ENCODE measurements around the gene OPA1. TPM values are rescaled to one million over a fixed set of nuclear protein-coding genes. Genes with fewer than 3 reads are reported as not detected.

OPA1 gene
- polyA plus RNA-seq, 4 donors, result 22.3 to 42.2 (median 28.1) TPM

GRCh38 chr3:193574488-193575070 is 18.4 kb upstream of the OPA1 start:
- Histone ChIP-seq H3K4me1 (ENCODE audit: control insufficient read depth in 3 of 3, insufficient read depth in 2 of 3, low read depth in 1 of 3, low read length in 2 of 3) (no peaks in the 10 kb centered on the region), H3K4me3 (ENCODE audit: low read depth in 1 of 3, low read length in 3 of 3) (no peak overlapping the region), H3K27me3 (ENCODE audit: control insufficient read depth in 3 of 3, insufficient read depth in 3 of 3, low read length in 3 of 3) (peaks cover 0 to 2% (median 0%) of the 10 kb centered on the region in 3 donors), H3K27ac (ENCODE audit: low read depth in 1 of 3, low read length in 2 of 3) (no peak overlapping the region), H3K36me3 (ENCODE audit: control insufficient read depth in 3 of 3, insufficient read depth in 2 of 3, low read depth in 1 of 3, low read length in 3 of 3) (no peaks in the 10 kb centered on the region), H3K9me3 (ENCODE audit: control insufficient read depth in 2 of 2, insufficient read depth in 1 of 2, low read depth in 1 of 2, low read length in 1 of 2) (no peaks in the 10 kb centered on the region)
- FAIRE-seq (no peak), DNase-seq (no peak)
- 31 to 48% (median 34%) methylated on average over 2 of the region's 2 CpGs for WGBS, 3 donors

DNA sequence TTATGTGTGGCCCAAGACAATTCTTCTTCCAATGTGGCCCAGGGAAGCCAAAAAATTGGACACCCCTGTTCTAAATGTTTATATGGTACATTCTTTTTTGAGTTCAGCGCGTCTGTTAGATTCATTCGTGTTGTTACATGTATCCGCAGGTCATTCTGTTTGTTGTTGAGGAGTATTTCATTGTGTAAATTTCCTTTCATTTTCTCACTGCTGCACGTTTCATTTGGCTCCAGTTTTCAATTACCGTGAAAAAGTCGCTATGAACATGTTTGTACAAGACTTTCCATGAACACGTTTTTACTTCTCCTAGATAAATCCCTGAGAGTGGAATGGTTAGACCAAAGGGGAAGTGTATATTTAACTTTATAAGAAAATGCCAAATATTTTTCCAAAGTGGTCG is 7.5 kb upstream of the OPA1 start:
- WGBS, 3 donors, result 79 to 87% (median 81%) methylated on average over 9 of the region's 9 CpGs
- DNase-seq (no peak), FAIRE-seq (no peak)

DNA sequence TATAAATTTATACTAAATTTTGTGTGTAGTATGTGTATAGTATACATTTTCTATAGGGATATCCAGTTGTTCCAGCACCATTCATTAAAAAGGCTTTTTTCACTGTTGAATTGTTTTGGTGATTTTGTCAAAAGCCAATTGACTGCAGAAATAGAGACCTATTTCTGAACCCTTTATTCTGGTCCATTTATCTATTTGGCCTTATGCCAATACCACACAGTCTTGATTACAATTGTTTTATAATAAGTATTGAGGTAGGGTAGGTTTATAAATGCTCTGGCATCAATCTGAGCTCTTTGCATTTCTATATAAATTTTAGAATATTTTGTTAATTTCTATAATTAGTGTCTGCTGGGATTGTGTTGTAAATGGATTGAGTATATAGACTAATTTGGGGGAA is 6.5 kb upstream of the OPA1 start:
- no peaks in the 10 kb centered on the region for H3K9me3 ChIP-seq (ENCODE audit: control insufficient read depth in 2 of 2, insufficient read depth in 1 of 2, low read depth in 1 of 2, low read length in 1 of 2)
- DNase-seq, result no peak
- no peak overlapping the region for H3K27ac ChIP-seq (ENCODE audit: low read depth in 1 of 3, low read length in 2 of 3)
- no peak overlapping the region for H3K4me3 ChIP-seq (ENCODE audit: low read depth in 1 of 3, low read length in 3 of 3)
- peak; percentile 33 for FAIRE-seq
- no peaks in the 10 kb centered on the region for H3K4me1 ChIP-seq (ENCODE audit: control insufficient read depth in 3 of 3, insufficient read depth in 2 of 3, low read depth in 1 of 3, low read length in 2 of 3)
- H3K27me3 ChIP-seq (ENCODE audit: control insufficient read depth in 3 of 3, insufficient read depth in 3 of 3, low read length in 3 of 3), result peaks cover 0 to under 1% (median 0%) of the 10 kb centered on the region in 3 donors
- no peaks in the 10 kb centered on the region for H3K36me3 ChIP-seq (ENCODE audit: control insufficient read depth in 3 of 3, insufficient read depth in 2 of 3, low read depth in 1 of 3, low read length in 3 of 3)

More for the DNA sequence above, 7.5 kb upstream of the OPA1 start:
- H3K27ac ChIP-seq (ENCODE audit: low read depth in 1 of 3, low read length in 2 of 3), result no peak overlapping the region
- no peak overlapping the region for H3K4me3 ChIP-seq (ENCODE audit: low read depth in 1 of 3, low read length in 3 of 3)
- H3K4me1 ChIP-seq (ENCODE audit: control insufficient read depth in 3 of 3, insufficient read depth in 2 of 3, low read depth in 1 of 3, low read length in 2 of 3), result no peaks in the 10 kb centered on the region
- peaks cover 0 to 3% (median 0%) of the 10 kb centered on the region in 3 donors for H3K27me3 ChIP-seq (ENCODE audit: control insufficient read depth in 3 of 3, insufficient read depth in 3 of 3, low read length in 3 of 3)
- no peaks in the 10 kb centered on the region for H3K9me3 ChIP-seq (ENCODE audit: control insufficient read depth in 2 of 2, insufficient read depth in 1 of 2, low read depth in 1 of 2, low read length in 1 of 2)
- H3K36me3 ChIP-seq (ENCODE audit: control insufficient read depth in 3 of 3, insufficient read depth in 2 of 3, low read depth in 1 of 3, low read length in 3 of 3), result no peaks in the 10 kb centered on the region

- Histone ChIP-seq H3K27ac (ENCODE audit: low read depth in 1 of 3, low read length in 2 of 3) (no peak overlapping the region), H3K4me3 (ENCODE audit: low read depth in 1 of 3, low read length in 3 of 3) (no peak overlapping the region), H3K4me1 (ENCODE audit: control insufficient read depth in 3 of 3, insufficient read depth in 2 of 3, low read depth in 1 of 3, low read length in 2 of 3) (peaks cover 0 to 5% (median 3%) of the 10 kb centered on the region in 3 donors), H3K9me3 (ENCODE audit: control insufficient read depth in 2 of 2, insufficient read depth in 1 of 2, low read depth in 1 of 2, low read length in 1 of 2) (no peaks in the 10 kb centered on the region), H3K36me3 (ENCODE audit: control insufficient read depth in 3 of 3, insufficient read depth in 2 of 3, low read depth in 1 of 3, low read length in 3 of 3) (no peaks in the 10 kb centered on the region), H3K27me3 (ENCODE audit: control insufficient read depth in 3 of 3, insufficient read depth in 3 of 3, low read length in 3 of 3) (no peaks in the 10 kb centered on the region)
- WGBS, 3 donors, result 48 to 70% (median 58%) methylated on average over 1 of the region's 1 CpG
- no peak for FAIRE-seq
- no peak for DNase-seq
Measured at GRCh38 chr3:193589129-193589528, 3.9 kb upstream of the OPA1 start.

- DNase-seq (no peak), FAIRE-seq (no peak)
- Histone ChIP-seq H3K27ac (ENCODE audit: low read depth in 1 of 3, low read length in 2 of 3) (no peak overlapping the region), H3K36me3 (ENCODE audit: control insufficient read depth in 3 of 3, insufficient read depth in 2 of 3, low read depth in 1 of 3, low read length in 3 of 3) (no peaks in the 10 kb centered on the region), H3K4me3 (ENCODE audit: low read depth in 1 of 3, low read length in 3 of 3) (no peak overlapping the region), H3K27me3 (ENCODE audit: control insufficient read depth in 3 of 3, insufficient read depth in 3 of 3, low read length in 3 of 3) (no peaks in the 10 kb centered on the region), H3K4me1 (ENCODE audit: control insufficient read depth in 3 of 3, insufficient read depth in 2 of 3, low read depth in 1 of 3, low read length in 2 of 3) (peaks cover 0 to 5% (median 3%) of the 10 kb centered on the region in 3 donors), H3K9me3 (ENCODE audit: control insufficient read depth in 2 of 2, insufficient read depth in 1 of 2, low read depth in 1 of 2, low read length in 1 of 2) (no peaks in the 10 kb centered on the region)
- WGBS, 3 donors, result 38 to 40% (median 39%) methylated on average over 1 of the region's 1 CpG
Measured at GRCh38 chr3:193589616-193590015, 3.4 kb upstream of the OPA1 start.

DNA sequence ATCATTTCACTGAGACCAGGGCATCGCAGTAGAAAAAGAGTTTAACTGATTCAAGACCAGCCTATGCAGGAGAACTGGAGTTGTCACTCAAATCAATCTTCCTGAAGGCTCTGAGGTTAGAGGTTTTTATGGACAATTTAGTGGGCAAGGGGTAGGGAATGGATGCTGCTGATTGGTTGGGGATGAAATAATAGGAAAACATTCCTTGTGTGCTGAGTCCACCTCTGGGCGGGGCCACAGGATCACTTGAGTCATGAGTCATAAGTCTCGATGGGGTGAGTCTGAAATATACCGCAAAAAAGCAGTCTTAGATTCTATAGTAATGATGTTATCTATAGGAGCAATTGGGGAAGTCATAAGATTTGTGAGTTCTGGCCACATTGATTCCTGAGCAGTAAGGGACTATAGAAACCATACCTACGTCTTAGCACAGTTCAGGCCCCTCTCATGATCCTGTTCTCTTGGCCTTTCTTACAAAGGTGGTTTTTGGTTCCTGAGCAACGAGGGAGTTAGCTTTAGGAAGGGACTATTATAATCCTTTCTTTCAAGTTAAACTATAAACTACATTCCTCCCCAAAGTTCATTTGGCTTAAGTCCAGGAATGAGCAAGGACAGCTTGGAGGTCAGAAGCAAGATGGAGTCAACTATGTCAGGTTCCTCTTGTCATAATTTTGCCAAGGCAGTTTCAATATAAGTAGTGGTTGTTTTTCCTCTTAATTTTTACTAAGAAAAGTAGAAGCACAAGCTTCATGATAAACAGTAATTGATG is 2.7 kb upstream of the OPA1 start:
- no peaks in the 10 kb centered on the region for H3K9me3 ChIP-seq (ENCODE audit: control insufficient read depth in 2 of 2, insufficient read depth in 1 of 2, low read depth in 1 of 2, low read length in 1 of 2)
- no peak for FAIRE-seq
- DNase-seq, result peak; percentile 16 to 26
- WGBS, 3 donors, result 68 to 79% (median 76%) methylated on average over 6 of the region's 6 CpGs
- no peaks in the 10 kb centered on the region for H3K27me3 ChIP-seq (ENCODE audit: control insufficient read depth in 3 of 3, insufficient read depth in 3 of 3, low read length in 3 of 3)
- no peak overlapping the region for H3K4me3 ChIP-seq (ENCODE audit: low read depth in 1 of 3, low read length in 3 of 3)
- H3K36me3 ChIP-seq (ENCODE audit: control insufficient read depth in 3 of 3, insufficient read depth in 2 of 3, low read depth in 1 of 3, low read length in 3 of 3), result no peaks in the 10 kb centered on the region
- H3K27ac ChIP-seq (ENCODE audit: low read depth in 1 of 3, low read length in 2 of 3), result no peak overlapping the region
- peaks cover 0 to 5% (median 3%) of the 10 kb centered on the region in 3 donors for H3K4me1 ChIP-seq (ENCODE audit: control insufficient read depth in 3 of 3, insufficient read depth in 2 of 3, low read depth in 1 of 3, low read length in 2 of 3)

DNA sequence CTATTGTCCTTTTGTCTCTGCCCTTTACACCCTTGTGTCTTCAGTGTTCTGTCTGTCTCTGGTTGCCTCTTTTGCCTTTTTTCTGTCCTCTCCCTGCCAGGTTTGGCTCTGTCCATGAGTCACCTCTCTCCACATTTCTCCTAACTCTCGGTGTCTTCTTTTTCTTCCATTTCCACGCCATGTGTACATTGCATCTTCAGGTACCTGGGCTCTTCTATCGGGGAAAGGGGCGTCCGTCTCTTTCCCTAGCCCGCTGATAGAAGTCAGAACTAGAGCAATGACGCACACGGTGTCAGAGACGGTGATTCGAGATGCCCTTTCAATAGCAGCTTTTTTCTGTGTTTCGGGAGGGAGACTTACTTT is 641 bp downstream of the OPA1 start:
- Histone ChIP-seq H3K27ac (ENCODE audit: low read depth in 1 of 3, low read length in 2 of 3) (peak overlapping the region; percentile 87 to 90 (median 90)), H3K36me3 (ENCODE audit: control insufficient read depth in 3 of 3, insufficient read depth in 2 of 3, low read depth in 1 of 3, low read length in 3 of 3) (peaks cover 0 to 5% (median 0%) of the 10 kb centered on the region in 3 donors), H3K4me1 (ENCODE audit: control insufficient read depth in 3 of 3, insufficient read depth in 2 of 3, low read depth in 1 of 3, low read length in 2 of 3) (peaks cover 0 to 5% (median 3%) of the 10 kb centered on the region in 3 donors), H3K4me3 (ENCODE audit: low read depth in 1 of 3, low read length in 3 of 3) (peak overlapping the region; percentile 35 to 98 (median 98)), H3K9me3 (ENCODE audit: control insufficient read depth in 2 of 2, insufficient read depth in 1 of 2, low read depth in 1 of 2, low read length in 1 of 2) (no peaks in the 10 kb centered on the region), H3K27me3 (ENCODE audit: control insufficient read depth in 3 of 3, insufficient read depth in 3 of 3, low read length in 3 of 3) (no peaks in the 10 kb centered on the region)
- DNase-seq (peak in 1 of 2 donors; percentile 35), FAIRE-seq (no peak)
- WGBS, 3 donors, result 0 to 1% (median 0%) methylated on average over 11 of the region's 11 CpGs

- H3K36me3 ChIP-seq (ENCODE audit: control insufficient read depth in 3 of 3, insufficient read depth in 2 of 3, low read depth in 1 of 3, low read length in 3 of 3), result peaks cover 0 to 7% (median 0%) of the 10 kb centered on the region in 3 donors
- H3K27me3 ChIP-seq (ENCODE audit: control insufficient read depth in 3 of 3, insufficient read depth in 3 of 3, low read length in 3 of 3), result no peaks in the 10 kb centered on the region
- no peak overlapping the region for H3K27ac ChIP-seq (ENCODE audit: low read depth in 1 of 3, low read length in 2 of 3)
- no peak overlapping the region for H3K4me3 ChIP-seq (ENCODE audit: low read depth in 1 of 3, low read length in 3 of 3)
- no peak for FAIRE-seq
- peaks cover 0 to 5% (median 3%) of the 10 kb centered on the region in 3 donors for H3K4me1 ChIP-seq (ENCODE audit: control insufficient read depth in 3 of 3, insufficient read depth in 2 of 3, low read depth in 1 of 3, low read length in 2 of 3)
- no peaks in the 10 kb centered on the region for H3K9me3 ChIP-seq (ENCODE audit: control insufficient read depth in 2 of 2, insufficient read depth in 1 of 2, low read depth in 1 of 2, low read length in 1 of 2)
- DNase-seq, result no peak
- WGBS, 3 donors, result 63 to 67% (median 67%) methylated on average over 1 of the region's 1 CpG
Measured at GRCh38 chr3:193594946-193595689, 2.1 kb downstream of the OPA1 start.

Data from small intestine (tissue), 7 donors.